ENCODE measurements around the gene CHD1L.

GRCh38 chr1:147336291-147336690 lies 93.8 kb downstream of the CHD1L start:
- TF ChIP-seq, protein P1, sequence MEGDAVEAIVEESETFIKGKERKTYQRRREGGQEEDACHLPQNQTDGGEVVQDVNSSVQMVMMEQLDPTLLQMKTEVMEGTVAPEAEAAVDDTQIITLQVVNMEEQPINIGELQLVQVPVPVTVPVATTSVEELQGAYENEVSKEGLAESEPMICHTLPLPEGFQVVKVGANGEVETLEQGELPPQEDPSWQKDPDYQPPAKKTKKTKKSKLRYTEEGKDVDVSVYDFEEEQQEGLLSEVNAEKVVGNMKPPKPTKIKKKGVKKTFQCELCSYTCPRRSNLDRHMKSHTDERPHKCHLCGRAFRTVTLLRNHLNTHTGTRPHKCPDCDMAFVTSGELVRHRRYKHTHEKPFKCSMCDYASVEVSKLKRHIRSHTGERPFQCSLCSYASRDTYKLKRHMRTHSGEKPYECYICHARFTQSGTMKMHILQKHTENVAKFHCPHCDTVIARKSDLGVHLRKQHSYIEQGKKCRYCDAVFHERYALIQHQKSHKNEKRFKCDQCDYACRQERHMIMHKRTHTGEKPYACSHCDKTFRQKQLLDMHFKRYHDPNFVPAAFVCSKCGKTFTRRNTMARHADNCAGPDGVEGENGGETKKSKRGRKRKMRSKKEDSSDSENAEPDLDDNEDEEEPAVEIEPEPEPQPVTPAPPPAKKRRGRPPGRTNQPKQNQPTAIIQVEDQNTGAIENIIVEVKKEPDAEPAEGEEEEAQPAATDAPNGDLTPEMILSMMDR (IDR thresholded peaks at IDR 0.05): no peak
- no peak for TF ChIP-seq EP300 (IDR thresholded peaks at IDR 0.05)
- TF ChIP-seq POLR2A (IDR thresholded peaks at IDR 0.05): no peak
